GM12873 (cell line): ENCODE results near the gene AKR1C3.

Source experiments
- CTCF ChIP-seq: IDR thresholded peaks from 2 replicates; pipeline ENCODE4 v1.5.1; 2012; ENCODE audit warnings: low read depth, mild to moderate bottlenecking, moderate library complexity, low read length, control low read depth; ENCODE audit not compliant: insufficient read depth; ENCODE audit errors: missing control alignments

AKR1C3 gene

GRCh38 chr10:5143137-5143536 is 48.9 kb downstream of the AKR1C3 start:
- no peak for TF ChIP-seq CTCF

- TF ChIP-seq CTCF, result no peak
Observed at GRCh38 chr10:5146920-5147254, 52.7 kb downstream of the AKR1C3 start.

- no peak for TF ChIP-seq CTCF
Observed at GRCh38 chr10:5147255-5147980, 53.2 kb downstream of the AKR1C3 start.

GRCh38 chr10:5147981-5148677 is 53.9 kb downstream of the AKR1C3 start:
- no peak for TF ChIP-seq CTCF

GRCh38 chr10:5148678-5149032 is 54.4 kb downstream of the AKR1C3 start:
- no peak for TF ChIP-seq CTCF

GRCh38 chr10:5151076-5151475 is 56.9 kb downstream of the AKR1C3 start:
- TF ChIP-seq CTCF, result no peak

GRCh38 chr10:5155951-5156350 is 61.7 kb downstream of the AKR1C3 start:
- no peak for TF ChIP-seq CTCF
